ENCODE data around the gene SGSM2. TPM values are rescaled to one million over a fixed set of nuclear protein-coding genes. Genes with fewer than 3 reads are reported as not detected.

Gene SGSM2
- total RNA-seq (116 and 139 TPM in 2 replicates), polyA plus RNA-seq (181 and 229 TPM in 2 replicates), polyA minus RNA-seq (45.3 and 71.3 TPM in 2 replicates)
- 37.9 TPM for total RNA-seq (2013)

- Histone ChIP-seq H3K9me3 (ENCODE audit: control extremely low read depth in 1 of 3, control insufficient read depth in 2 of 3, insufficient read depth in 1 of 3, low read length in 2 of 3) (no peaks in the 10 kb centered on the region), H3K4me3 (ENCODE audit: control extremely low read depth in 1 of 5, extremely low read depth in 1 of 5, insufficient read depth in 1 of 5, low read depth in 2 of 5, low read length in 4 of 5) (peak within 1 kb of the TSS; percentile 77 to 87 (median 82)), H4K20me1 (ENCODE audit: control insufficient read depth, insufficient read depth, low read length, poor library complexity, severe bottlenecking) (no peaks in the 10 kb centered on the region), H3K9ac (ENCODE audit: low read length) (peak within 1 kb of the TSS; percentile 69), H3K4me2 (replicated peaks; ENCODE audit: low read depth, low read length, poor library complexity, severe bottlenecking) (peak within 1 kb of the TSS; percentile 98), H3K36me3 (replicated peaks in 1 of 2; ENCODE audit: control extremely low read depth in 1 of 2, control insufficient read depth in 1 of 2, extremely low read depth in 1 of 2, insufficient read depth in 2 of 2, low read length in 1 of 2) (peaks cover 0 to 30% of the 10 kb centered on the region in 2 experiments), H2AFZ (ENCODE audit: insufficient read depth, low read depth, low read length, poor library complexity, severe bottlenecking) (peak within 1 kb of the TSS; percentile 77), H3K4me1 (ENCODE audit: control insufficient read depth in 2 of 2, insufficient read depth in 2 of 2, low read length in 2 of 2) (peaks cover 9 to 25% of the 10 kb centered on the region in 2 donors), H3K27me3 (replicated peaks in 1 of 4; ENCODE audit: control extremely low read depth in 1 of 4, control insufficient read depth in 3 of 4, insufficient read depth in 4 of 4, low read length in 3 of 4) (no peaks in the 10 kb centered on the region), H3K79me2 (ENCODE audit: control insufficient read depth, insufficient read depth, low read length) (peaks cover 31% of the 10 kb centered on the region), H3K27ac (ENCODE audit: low read length in 2 of 2) (peak within 1 kb of the TSS; percentile 6 to 64)
- peak within 1 kb of the TSS; percentile 95 for H3K27ac Mint-ChIP-seq
- H3K4me1 Mint-ChIP-seq, result peaks cover 24% of the 10 kb centered on the region
- TF ChIP-seq CTCF (IDR thresholded peaks at IDR 0.05), result no peak
- TF ChIP-seq EZH2 (IDR thresholded peaks at IDR 0.05; ENCODE audit: borderline replicate concordance, insufficient read depth, low read depth, low read length, poor library complexity, severe bottlenecking), result no peak
- no peaks in the 10 kb centered on the region for H3K9me3 Mint-ChIP-seq (ENCODE audit: insufficient read depth)
- peak within 1 kb of the TSS; percentile 100 for H3K4me3 Mint-ChIP-seq
- POLR2A ChIA-PET, result interaction anchor here (0.5 to 1.6 kb wide), 7 partner anchors 15 to 500 kb away, joined by 3 to 14 read pairs (median 3); no protein-coding TSS in a partner anchor
- H3K27me3 Mint-ChIP-seq, result no peaks in the 10 kb centered on the region
- intact Hi-C loops (cut with micrococcal nuclease), result loop anchor here (1.0 to 5.0 kb wide), 5 partner anchors 34 to 375 kb away; partner anchors contain the start of genes CLUH, SMG6 and SRR
- WGBS (ENCODE audit: insufficient coverage), result under 1% methylated on average over 77 of the region's 77 CpGs
- DNase-seq, result peak; percentile 75
- ATAC-seq (ENCODE audit: low read depth), result peak; percentile 69
- CTCF ChIA-PET, result interaction anchor here (0.9 to 3.7 kb wide), 7 partner anchors 16 to 92 kb away, joined by 3 to 21 read pairs (median 4); no protein-coding TSS in a partner anchor
These were observed at the start of gene SGSM2 for GRCh38 chr17:2336852-2337543. Gene SGSM2, plus strand, starts transcription at chr17:2337501. Its CDS starts 188 bp downstream, at chr17:2337689.
